AG09309 (cell line): ENCODE measurements around the gene ITSN1.
A peak's percentile ranks its signal among the peaks of the same experiment; 100 is the strongest.
"Not testable (repeated sequence)": the region's sequence is repeated elsewhere in the genome, so short reads cannot be mapped to it uniquely, and the experiment has no call there.

Source experiments
- DNase-seq: peaks from one replicate; pipeline ENCODE4 v3.0.0-alpha.2; 2010; ENCODE audit warnings: low read depth
- H3K4me3 ChIP-seq: 2 replicates; pipeline ENCODE4 v1.5.1; 2011; ENCODE audit warnings: mild to moderate bottlenecking, low read depth, low read length, moderate library complexity; ENCODE audit not compliant: control insufficient read depth
- CTCF ChIP-seq: IDR thresholded peaks from 2 replicates; pipeline ENCODE4 v1.5.1; 2011; ENCODE audit warnings: mild to moderate bottlenecking, low read depth, low read length, inconsistent platforms; ENCODE audit not compliant: insufficient read depth, control insufficient read depth; ENCODE audit errors: missing control alignments

The ITSN1 gene

GRCh38 chr21:33622253-33622652, 20.0 kb upstream of the ITSN1 start:
- DNase-seq, result no peak

GRCh38 chr21:33626151-33626550, 16.1 kb upstream of the ITSN1 start:
- DNase-seq, H3K4me3 ChIP-seq: not testable (repeated sequence)

More at GRCh38 chr21:33622253-33622652, 20.0 kb upstream of the ITSN1 start:
- no peak for TF ChIP-seq CTCF
- no peak overlapping the region for H3K4me3 ChIP-seq

- TF ChIP-seq CTCF, result no peak
- H3K4me3 ChIP-seq, result no peak overlapping the region
- no peak for DNase-seq
Observed at GRCh38 chr21:33634254-33634653, 8.0 kb upstream of the ITSN1 start.

GRCh38 chr21:33640697-33641351, 1.5 kb upstream of the ITSN1 start:
- DNase-seq, result no peak
- TF ChIP-seq CTCF, result no peak
- peak overlapping the region; percentile 69 for H3K4me3 ChIP-seq

GRCh38 chr21:33641352-33642026, 812 bp upstream of the ITSN1 start, which contains the start of gene CRYZL1:
Gene CRYZL1, minus strand, starts transcription at chr21:33641741. Its CDS starts 10,190 bp downstream, at chr21:33631551.
- peak within 1 kb of the TSS; percentile 69 for H3K4me3 ChIP-seq
- TF ChIP-seq CTCF, result no peak
- peak; percentile 98 for DNase-seq

- peak overlapping the region; percentile 69 for H3K4me3 ChIP-seq
- no peak for DNase-seq
- TF ChIP-seq CTCF, result no peak
Observed at GRCh38 chr21:33642896-33643657, 776 bp downstream of the ITSN1 start.
